Measurements from ENCODE around the gene CCDC121.
"Not testable (repeated sequence)": the region's sequence is repeated elsewhere in the genome, so short reads cannot be mapped to it uniquely, and the experiment has no call there.

Gene CCDC121

GRCh38 chr2:27634291-27634690 is 5.5 kb upstream of the CCDC121 start:
- no peak for DNase-seq

GRCh38 chr2:27630257-27630656 is 1.4 kb upstream of the CCDC121 start:
- DNase-seq, result not testable (repeated sequence)

GRCh38 chr2:27627963-27628766 is 647 bp downstream of the CCDC121 start:
- no peak for DNase-seq

GRCh38 chr2:27626921-27627320 is 1.9 kb downstream of the CCDC121 start:
- DNase-seq, result not testable (repeated sequence)

DNA sequence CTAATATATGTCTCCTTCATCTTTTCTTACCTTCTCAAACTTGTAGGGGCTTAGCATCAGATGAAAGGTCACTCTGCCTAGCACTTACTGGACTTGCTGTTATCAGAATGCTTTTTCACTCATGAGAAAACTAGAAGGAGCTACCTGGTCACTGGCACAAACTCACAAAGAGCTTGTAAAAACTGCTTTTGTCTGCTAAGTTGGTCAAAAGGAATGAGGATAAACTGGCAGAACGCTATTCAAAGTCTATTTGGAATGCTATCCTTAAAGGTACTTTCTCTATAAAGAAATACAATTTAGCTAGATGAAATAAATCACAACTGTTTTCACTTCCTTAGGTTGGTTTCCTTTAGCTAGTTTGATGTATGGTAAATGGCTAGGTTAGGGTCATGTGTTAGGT is 2.5 kb downstream of the CCDC121 start:
- DNase-seq, result not testable (repeated sequence)

DNA sequence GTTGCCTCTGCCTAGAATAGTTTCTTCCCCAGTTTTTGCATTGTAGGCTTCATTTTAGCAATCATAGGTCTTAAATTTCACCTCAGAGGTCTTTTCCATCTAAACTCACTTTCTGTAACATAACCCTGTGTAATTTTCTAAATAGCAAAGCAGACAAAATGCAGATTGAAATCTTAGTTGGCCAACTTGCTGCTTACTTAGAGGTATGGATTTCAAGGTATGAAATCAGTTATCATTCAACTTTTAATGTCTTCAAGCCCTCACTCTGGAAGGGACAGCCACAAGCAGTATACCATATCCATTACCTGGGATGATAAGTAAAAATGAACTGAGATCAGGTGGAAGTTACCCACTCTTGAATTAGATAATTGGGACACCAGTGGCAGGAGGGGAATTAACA is 3.9 kb downstream of the CCDC121 start:
- no peak for DNase-seq

GRCh38 chr2:27622921-27623384 is 5.9 kb downstream of the CCDC121 start:
- no peak for DNase-seq

DNA sequence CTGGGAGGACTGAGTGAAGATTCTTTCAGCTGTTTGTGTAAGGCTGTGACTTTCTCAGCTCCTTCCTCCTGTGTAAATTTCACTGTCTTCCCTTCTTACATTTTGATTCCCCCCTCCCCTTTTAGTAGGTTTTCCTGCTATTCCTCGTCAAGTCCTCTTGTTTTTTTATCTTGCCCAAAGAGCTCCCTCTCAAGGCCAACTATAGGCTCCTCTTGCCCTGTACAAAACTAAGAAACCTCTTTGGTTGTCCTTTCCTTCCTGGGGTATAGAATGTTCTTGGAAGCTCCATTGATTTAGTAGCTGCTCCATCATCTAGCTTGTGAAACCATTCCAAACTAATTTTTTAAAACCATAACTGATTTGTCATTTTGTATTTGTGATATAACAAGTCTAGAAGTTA is 7.3 kb downstream of the CCDC121 start:
- no peak for DNase-seq

- DNase-seq, result no peak
These were observed 13.5 kb downstream of the CCDC121 start for GRCh38 chr2:27615316-27615715.

DNA sequence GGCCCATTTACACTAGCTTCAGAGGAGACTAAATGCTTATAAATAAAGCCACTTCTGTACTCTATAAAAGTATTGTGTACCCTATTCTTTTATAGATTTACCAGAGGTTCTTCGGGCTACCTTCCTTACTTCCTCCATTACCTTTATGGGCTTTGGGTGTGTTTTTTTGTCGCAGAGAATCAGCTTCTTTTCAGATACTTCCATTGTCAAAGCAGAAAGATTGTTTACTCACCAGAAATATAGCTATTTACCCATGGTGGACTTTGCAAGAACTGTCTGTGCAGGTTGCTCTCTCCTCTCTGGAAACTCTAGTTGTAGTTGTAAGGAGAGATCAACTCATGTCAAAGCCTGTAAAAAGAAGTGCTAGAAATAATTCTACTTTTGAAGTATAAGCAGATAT is 14.8 kb downstream of the CCDC121 start:
- DNase-seq, result no peak

DNA sequence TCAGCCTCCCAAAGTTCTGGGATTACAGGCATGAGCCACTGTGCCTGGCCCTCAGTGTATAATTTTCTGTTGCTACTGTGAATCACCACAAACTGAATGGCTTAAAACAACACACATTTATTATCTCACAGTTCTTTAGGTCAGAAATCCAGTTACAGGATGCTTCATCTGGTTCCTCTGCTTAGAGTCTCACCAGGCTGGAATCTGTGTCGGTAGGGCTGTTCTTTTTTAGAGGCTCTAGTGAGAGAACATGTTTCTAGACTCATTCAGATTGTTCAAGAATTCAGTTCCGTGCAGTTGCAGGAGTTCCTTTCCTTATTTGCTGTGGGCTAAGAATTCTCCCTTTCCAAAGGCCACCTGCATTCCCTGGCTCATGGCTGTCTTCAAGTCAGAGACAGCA is 22.2 kb downstream of the CCDC121 start:
- DNase-seq, result no peak

- DNase-seq, result no peak
These were observed 32.2 kb downstream of the CCDC121 start for GRCh38 chr2:27596627-27597026.

DNA sequence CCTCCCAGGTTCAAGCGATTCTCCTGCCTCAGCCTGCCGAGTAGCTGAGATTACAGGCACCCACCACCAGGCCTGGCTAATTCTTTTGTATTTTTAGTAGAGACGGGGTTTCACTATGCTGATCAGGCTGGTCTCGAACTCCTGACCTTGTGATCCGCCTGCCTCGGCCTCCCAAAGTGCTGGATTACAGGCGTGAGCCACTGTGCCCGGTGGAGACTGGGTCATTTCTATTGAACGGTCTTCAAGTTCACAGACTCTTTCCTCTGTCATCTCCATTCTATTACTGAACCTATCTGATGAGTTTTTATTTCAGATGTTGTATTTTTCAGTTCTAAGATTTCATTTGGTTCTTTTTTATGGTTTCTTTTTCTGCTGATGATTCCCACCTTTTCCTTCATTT is 33.4 kb downstream of the CCDC121 start:
- not testable (repeated sequence) for DNase-seq

DNA sequence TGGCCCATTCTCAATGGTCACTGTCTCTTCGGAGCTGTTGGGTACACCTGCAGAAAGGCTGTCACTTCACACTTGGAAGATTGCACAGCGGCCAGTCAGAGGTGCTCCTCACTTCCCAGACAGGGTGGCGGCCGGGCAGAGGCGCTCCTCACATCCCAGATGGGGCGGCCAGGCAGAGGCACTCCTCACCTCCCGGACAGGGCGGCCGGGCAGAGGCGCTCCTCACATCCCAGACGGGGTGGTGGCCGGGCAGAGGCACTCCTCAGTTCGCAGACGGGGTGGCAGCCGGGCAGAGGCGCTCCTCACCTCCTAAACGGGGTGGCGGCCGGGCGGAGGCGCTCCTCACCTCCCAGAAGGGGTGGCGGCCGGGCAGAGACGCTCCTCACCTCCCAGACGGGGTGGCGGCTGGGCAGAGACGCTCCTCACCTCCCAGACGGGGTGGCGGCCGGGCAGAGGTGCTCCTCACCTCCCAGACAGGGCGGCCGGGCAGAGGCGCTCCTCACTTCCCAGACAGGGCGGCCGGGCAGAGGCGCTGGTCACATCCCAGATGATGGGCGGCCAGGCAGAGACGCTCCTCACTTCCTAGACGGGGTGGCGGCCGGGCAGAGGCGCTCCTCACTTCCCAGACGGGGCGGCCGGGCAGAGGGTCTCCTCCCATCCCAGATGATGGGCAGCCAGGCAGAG is 34.6 kb downstream of the CCDC121 start:
- DNase-seq, result not testable (repeated sequence)

GRCh38 chr2:27593240-27593639 is 35.6 kb downstream of the CCDC121 start:
- DNase-seq, result no peak

GRCh38 chr2:27591745-27592144 is 37.1 kb downstream of the CCDC121 start:
- DNase-seq, result no peak

DNA sequence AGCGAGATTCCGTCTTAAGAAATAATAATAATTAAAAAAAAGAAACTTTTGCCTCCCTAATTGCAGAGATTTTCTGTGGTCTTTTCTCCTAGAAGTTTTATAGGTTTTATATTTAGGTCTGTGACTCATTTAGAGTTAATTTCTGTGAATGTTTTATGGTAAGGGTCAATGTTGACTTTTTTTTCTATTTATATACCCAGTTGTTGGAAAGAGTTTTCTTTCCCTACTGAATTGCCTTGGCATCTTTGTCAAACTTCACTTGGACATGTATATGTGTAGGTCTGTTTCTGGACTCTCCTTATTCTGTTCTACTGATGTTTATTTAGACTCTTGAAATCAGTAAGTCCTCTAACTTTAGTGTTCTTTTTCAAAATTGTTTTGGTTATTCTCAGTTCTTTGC is 40.5 kb downstream of the CCDC121 start:
- DNase-seq, result no peak

- no peak for DNase-seq
These were observed 41.8 kb downstream of the CCDC121 start for GRCh38 chr2:27587025-27587424.

GRCh38 chr2:27584597-27584996 is 44.2 kb downstream of the CCDC121 start:
- DNase-seq, result no peak

GRCh38 chr2:27583390-27583915 is 45.4 kb downstream of the CCDC121 start:
- no peak for DNase-seq

DNA sequence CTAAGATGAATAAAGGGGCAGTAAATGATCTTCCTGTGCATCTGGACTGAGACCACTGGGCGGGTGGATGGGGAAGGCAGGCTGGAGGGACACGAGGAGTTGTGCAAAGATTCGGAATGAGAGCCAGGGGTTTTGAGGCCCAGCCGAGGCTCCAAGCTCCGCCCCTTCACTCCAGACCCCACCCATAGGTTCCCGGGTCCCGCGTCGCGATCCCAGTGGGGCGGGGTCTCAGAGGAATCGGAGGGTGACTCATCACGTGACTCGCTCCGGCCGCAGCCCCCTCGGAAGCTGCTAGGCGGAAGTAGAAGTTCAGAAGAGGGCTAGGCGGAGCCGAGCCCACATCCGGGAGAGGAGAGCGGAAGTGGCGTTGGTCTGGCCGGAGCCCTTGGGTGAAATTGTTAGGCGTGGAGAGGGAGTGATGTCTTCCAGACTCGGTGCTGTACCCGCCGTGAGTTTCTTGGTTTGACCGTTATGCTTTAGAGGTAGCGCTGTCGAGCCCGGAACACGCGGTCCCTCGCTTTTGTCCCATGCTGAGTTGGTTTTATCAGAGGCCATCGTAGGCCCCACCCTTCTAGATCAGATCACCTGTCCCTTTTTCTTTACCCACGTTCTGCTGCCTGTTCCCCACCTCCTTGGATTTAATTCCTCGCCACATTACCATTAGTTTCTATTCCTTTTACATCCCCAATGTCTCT is 46.0 kb downstream of the CCDC121 start, which contains the start of gene ZNF512:
ZNF512 (plus strand) TSS at position 348 of the 695 bp plus-strand sequence; CDS start at position 419, 71 bp downstream.
- DNase-seq, result peak; percentile 89

GRCh38 chr2:27582129-27582694 is 46.6 kb downstream of the CCDC121 start:
- DNase-seq, result no peak
